CD4-positive, alpha-beta T cell treated with Interleukin-15 for 1 hour (primary cell): ENCODE results near the gene S100A7A.

Experiments
- DNase-seq: peaks from one replicate; pipeline ENCODE4 v3.0.0-alpha.2; 2020

S100A7A gene

DNA sequence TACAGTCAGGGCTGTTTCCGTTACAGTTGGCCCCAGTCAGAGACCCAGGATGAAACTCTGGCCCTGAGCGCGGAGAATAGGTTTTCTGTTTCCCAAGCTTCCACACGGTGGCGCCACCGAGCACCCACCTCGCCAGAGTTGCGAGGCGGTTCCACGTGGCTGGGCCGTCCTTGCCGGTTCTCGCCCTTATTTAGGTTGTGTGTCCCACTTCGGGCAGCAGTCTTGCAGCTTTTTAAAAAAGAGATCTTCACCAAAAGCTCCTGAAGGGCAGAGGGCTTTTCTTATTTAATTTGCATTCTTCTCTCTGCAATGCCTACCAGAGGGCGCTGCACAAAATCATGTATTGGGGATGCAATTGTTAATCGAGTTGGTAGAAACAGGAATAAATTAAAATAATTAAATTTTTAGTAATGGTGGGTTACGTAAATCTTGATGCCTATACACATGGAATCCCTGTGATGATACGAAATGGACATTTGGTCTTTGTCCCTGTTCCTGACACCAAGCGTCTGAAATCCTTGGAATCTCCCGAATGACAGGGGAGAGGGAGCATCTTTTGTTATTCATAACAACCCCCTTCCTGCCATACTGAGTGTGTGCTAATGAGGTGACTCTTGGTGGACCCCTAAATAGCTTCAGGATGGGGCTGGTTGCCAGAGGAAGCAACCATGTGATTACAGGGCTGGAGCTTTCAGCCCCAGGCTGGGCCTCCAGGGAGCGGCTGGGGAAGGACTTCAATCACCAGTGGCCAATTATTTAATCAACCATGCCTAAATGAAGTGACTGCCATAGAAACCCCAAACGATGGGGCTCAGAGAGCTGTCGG is 49.7 kb downstream of the S100A7A start:
- DNase-seq = peak; percentile 45

DNA sequence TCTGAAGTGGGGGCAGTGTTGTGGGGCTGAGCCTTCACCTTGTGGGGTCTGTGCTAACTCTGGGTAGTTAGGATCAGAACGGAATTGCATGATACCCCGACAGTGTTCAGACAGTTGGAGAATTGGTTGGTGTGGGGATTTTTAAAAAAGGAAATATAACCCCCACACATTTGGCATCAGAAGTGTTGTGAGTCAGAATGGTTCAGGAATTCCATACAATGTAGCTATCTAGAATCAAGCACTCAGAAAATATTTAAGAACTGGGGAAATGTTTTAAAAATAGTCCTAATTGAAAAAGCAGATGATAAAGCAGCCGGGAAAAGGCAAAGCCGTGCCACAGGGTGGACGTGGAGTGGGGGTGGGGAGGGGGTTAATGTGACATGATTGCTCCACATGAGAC is 50.6 kb downstream of the S100A7A start:
- no peak for DNase-seq

DNA sequence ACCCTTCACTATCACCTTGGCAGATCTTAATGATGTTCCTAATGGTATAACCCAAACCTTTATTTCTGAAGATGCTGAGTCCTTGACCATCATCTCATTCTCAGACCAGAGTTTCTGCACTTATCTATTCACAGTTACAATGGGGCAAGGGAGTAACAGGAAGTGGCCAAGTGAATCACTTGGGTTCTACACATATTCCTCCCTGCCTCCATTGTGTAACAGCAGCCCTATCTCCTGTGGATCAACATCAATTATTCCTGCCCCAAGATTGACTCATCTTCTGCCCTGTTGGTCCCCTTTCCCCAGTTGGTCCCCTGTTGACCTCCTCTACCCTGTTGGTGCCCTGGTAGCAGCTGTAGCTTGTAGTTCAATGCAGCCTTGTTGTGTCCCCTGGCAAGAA is 54.4 kb downstream of the S100A7A start:
- DNase-seq = no peak
